ENCODE measurements around the gene FAM120A.

The FAM120A gene

GRCh38 chr9:93576258-93577077 is 125.0 kb downstream of the FAM120A start, which contains the start of gene PHF2:
Gene PHF2, plus strand, starts transcription at chr9:93576584. Its CDS starts 190 bp downstream, at chr9:93576774.
- Mint-ChIP-seq H3K27ac (ENCODE audit: low read depth) (peak within 1 kb of the TSS; percentile 94), H3K4me3 (peak within 1 kb of the TSS; percentile 82), H3K4me1 (peaks cover 56% of the 10 kb centered on the region), H3K9me3 (no peaks in the 10 kb centered on the region), H3K36me3 (ENCODE audit: insufficient read depth) (peaks cover 14% of the 10 kb centered on the region), H3K27me3 (no peaks in the 10 kb centered on the region)
- ATAC-seq (replicated peaks; ENCODE audit: extremely low read depth, poor library complexity, severe bottlenecking): peak; percentile 34
- DNase-seq (ENCODE audit: low spot score in 2 of 2): no peak

GRCh38 chr9:93577078-93577974 is 125.8 kb downstream of the FAM120A start:
- Mint-ChIP-seq H3K36me3 (ENCODE audit: insufficient read depth) (peaks cover 14% of the 10 kb centered on the region), H3K27me3 (no peaks in the 10 kb centered on the region), H3K4me3 (peak overlapping the region; percentile 82), H3K4me1 (peaks cover 55% of the 10 kb centered on the region), H3K27ac (ENCODE audit: low read depth) (peak overlapping the region; percentile 92), H3K9me3 (no peaks in the 10 kb centered on the region)
- DNase-seq (ENCODE audit: low spot score in 2 of 2) (no peak), ATAC-seq (replicated peaks; ENCODE audit: extremely low read depth, poor library complexity, severe bottlenecking) (no peak)

- ATAC-seq (replicated peaks; ENCODE audit: extremely low read depth, poor library complexity, severe bottlenecking) (no peak), DNase-seq (ENCODE audit: low spot score in 2 of 2) (no peak)
- Mint-ChIP-seq H3K4me3 (peak overlapping the region; percentile 81), H3K4me1 (peaks cover 50% of the 10 kb centered on the region), H3K27ac (ENCODE audit: low read depth) (peak overlapping the region; percentile 92), H3K9me3 (no peaks in the 10 kb centered on the region), H3K36me3 (ENCODE audit: insufficient read depth) (peaks cover 14% of the 10 kb centered on the region), H3K27me3 (no peaks in the 10 kb centered on the region)
Observed at GRCh38 chr9:93577975-93578682, 126.6 kb downstream of the FAM120A start.

- Mint-ChIP-seq H3K36me3 (ENCODE audit: insufficient read depth) (peaks cover 14% of the 10 kb centered on the region), H3K27ac (ENCODE audit: low read depth) (peak overlapping the region; percentile 92), H3K9me3 (no peaks in the 10 kb centered on the region), H3K4me1 (peaks cover 50% of the 10 kb centered on the region), H3K4me3 (peak overlapping the region; percentile 81), H3K27me3 (no peaks in the 10 kb centered on the region)
- DNase-seq (ENCODE audit: low spot score in 2 of 2): no peak
- no peak for ATAC-seq (replicated peaks; ENCODE audit: extremely low read depth, poor library complexity, severe bottlenecking)
Observed at GRCh38 chr9:93578844-93579243, 127.4 kb downstream of the FAM120A start.

- ATAC-seq (replicated peaks; ENCODE audit: extremely low read depth, poor library complexity, severe bottlenecking) (no peak), DNase-seq (ENCODE audit: low spot score in 2 of 2) (no peak)
- peaks cover 57% of the 10 kb centered on the region for H3K4me1 Mint-ChIP-seq
- H3K4me3 Mint-ChIP-seq: peak overlapping the region; percentile 81
- H3K27me3 Mint-ChIP-seq: no peaks in the 10 kb centered on the region
- H3K36me3 Mint-ChIP-seq (ENCODE audit: insufficient read depth): peaks cover 14% of the 10 kb centered on the region
- peak overlapping the region; percentile 92 for H3K27ac Mint-ChIP-seq (ENCODE audit: low read depth)
- H3K9me3 Mint-ChIP-seq: peaks cover 5% of the 10 kb centered on the region
Observed at GRCh38 chr9:93579711-93580516, 128.4 kb downstream of the FAM120A start.

- peaks cover 10% of the 10 kb centered on the region for H3K36me3 Mint-ChIP-seq (ENCODE audit: insufficient read depth)
- H3K4me1 Mint-ChIP-seq: peaks cover 57% of the 10 kb centered on the region
Observed at GRCh38 chr9:93580654-93581380, 129.3 kb downstream of the FAM120A start.

GRCh38 chr9:93582115-93582514 is 130.6 kb downstream of the FAM120A start:
- peaks cover 68% of the 10 kb centered on the region for H3K4me1 Mint-ChIP-seq
- peaks cover 9% of the 10 kb centered on the region for H3K36me3 Mint-ChIP-seq (ENCODE audit: insufficient read depth)
- ATAC-seq (replicated peaks; ENCODE audit: extremely low read depth, poor library complexity, severe bottlenecking): no peak
- peaks cover 5% of the 10 kb centered on the region for H3K9me3 Mint-ChIP-seq
- H3K27me3 Mint-ChIP-seq: no peaks in the 10 kb centered on the region
- H3K4me3 Mint-ChIP-seq: no peak overlapping the region
- no peak overlapping the region for H3K27ac Mint-ChIP-seq (ENCODE audit: low read depth)
- DNase-seq (ENCODE audit: low spot score in 2 of 2): no peak

More at GRCh38 chr9:93580654-93581380, 129.3 kb downstream of the FAM120A start:
- Mint-ChIP-seq H3K27me3 (no peaks in the 10 kb centered on the region), H3K4me3 (no peak overlapping the region), H3K9me3 (peaks cover 5% of the 10 kb centered on the region), H3K27ac (ENCODE audit: low read depth) (peak overlapping the region; percentile 92)
- DNase-seq (ENCODE audit: low spot score in 2 of 2) (no peak), ATAC-seq (replicated peaks; ENCODE audit: extremely low read depth, poor library complexity, severe bottlenecking) (no peak)

GRCh38 chr9:93582550-93582949 is 131.1 kb downstream of the FAM120A start:
- ATAC-seq (replicated peaks; ENCODE audit: extremely low read depth, poor library complexity, severe bottlenecking) (no peak), DNase-seq (ENCODE audit: low spot score in 2 of 2) (no peak)
- Mint-ChIP-seq H3K27me3 (no peaks in the 10 kb centered on the region), H3K36me3 (ENCODE audit: insufficient read depth) (peaks cover 6% of the 10 kb centered on the region), H3K27ac (ENCODE audit: low read depth) (no peak overlapping the region), H3K4me3 (no peak overlapping the region), H3K4me1 (peaks cover 70% of the 10 kb centered on the region), H3K9me3 (peaks cover 5% of the 10 kb centered on the region)

GRCh38 chr9:93585259-93585658 is 133.8 kb downstream of the FAM120A start:
- Mint-ChIP-seq H3K4me1 (peaks cover 68% of the 10 kb centered on the region), H3K4me3 (no peak overlapping the region), H3K27me3 (no peaks in the 10 kb centered on the region), H3K36me3 (ENCODE audit: insufficient read depth) (no peaks in the 10 kb centered on the region), H3K9me3 (peaks cover 5% of the 10 kb centered on the region), H3K27ac (ENCODE audit: low read depth) (no peak overlapping the region)
- ATAC-seq (replicated peaks; ENCODE audit: extremely low read depth, poor library complexity, severe bottlenecking) (no peak), DNase-seq (ENCODE audit: low spot score in 2 of 2) (no peak)

GRCh38 chr9:93585695-93586094 is 134.2 kb downstream of the FAM120A start:
- Mint-ChIP-seq H3K4me3 (no peak overlapping the region), H3K27me3 (no peaks in the 10 kb centered on the region), H3K36me3 (ENCODE audit: insufficient read depth) (no peaks in the 10 kb centered on the region), H3K4me1 (peaks cover 68% of the 10 kb centered on the region), H3K9me3 (peaks cover 5% of the 10 kb centered on the region), H3K27ac (ENCODE audit: low read depth) (no peak overlapping the region)
- ATAC-seq (replicated peaks; ENCODE audit: extremely low read depth, poor library complexity, severe bottlenecking): no peak
- DNase-seq (ENCODE audit: low spot score in 2 of 2): no peak

GRCh38 chr9:93586290-93587057 is 135.0 kb downstream of the FAM120A start:
- Mint-ChIP-seq H3K9me3 (peaks cover 5% of the 10 kb centered on the region), H3K27me3 (no peaks in the 10 kb centered on the region), H3K36me3 (ENCODE audit: insufficient read depth) (no peaks in the 10 kb centered on the region), H3K27ac (ENCODE audit: low read depth) (peak overlapping the region; percentile 84), H3K4me3 (no peak overlapping the region), H3K4me1 (peaks cover 64% of the 10 kb centered on the region)
- ATAC-seq (replicated peaks; ENCODE audit: extremely low read depth, poor library complexity, severe bottlenecking) (no peak), DNase-seq (ENCODE audit: low spot score in 2 of 2) (no peak)

Data from central memory CD8-positive, alpha-beta T cell (primary cell).